ENCODE measurements around the gene ZNF692. TPM values are rescaled to one million over a fixed set of nuclear protein-coding genes. Genes with fewer than 3 reads are reported as not detected.

The ZNF692 gene
- total RNA-seq, 1 donor from 2014 or later, result 100 TPM

DNA sequence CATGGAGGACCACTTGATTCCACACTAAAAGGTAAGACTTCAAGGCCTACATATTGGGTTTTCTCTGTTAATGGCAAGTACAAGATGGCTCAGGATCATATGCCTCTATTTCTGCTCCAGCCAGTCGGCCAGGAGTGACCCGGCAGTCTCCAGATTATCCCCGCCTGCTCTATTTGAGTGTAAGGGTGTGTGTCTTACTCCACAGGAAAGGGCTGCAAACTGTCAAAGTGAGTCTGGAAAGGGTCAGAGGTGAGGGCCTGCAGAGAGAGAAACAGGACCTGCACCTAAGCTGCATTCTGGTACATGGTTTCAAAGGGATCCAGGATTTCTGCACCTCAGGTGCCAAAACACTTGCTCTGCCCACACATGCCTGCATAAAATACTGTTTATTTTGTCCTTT lies 9.2 kb downstream of the ZNF692 start:
- H3K4me1 Mint-ChIP-seq, result peaks cover 9% of the 10 kb centered on the region
- peak overlapping the region; percentile 26 for H3K27ac Mint-ChIP-seq
- H3K36me3 Mint-ChIP-seq (ENCODE audit: low read depth), result peaks cover 35% of the 10 kb centered on the region
- H3K9me3 Mint-ChIP-seq, result no peaks in the 10 kb centered on the region
- intact Hi-C loops (cut with micrococcal nuclease), result no loop called here
- no peak for DNase-seq
- no peak overlapping the region for H3K4me3 Mint-ChIP-seq
- H3K27me3 Mint-ChIP-seq, result no peaks in the 10 kb centered on the region

DNA sequence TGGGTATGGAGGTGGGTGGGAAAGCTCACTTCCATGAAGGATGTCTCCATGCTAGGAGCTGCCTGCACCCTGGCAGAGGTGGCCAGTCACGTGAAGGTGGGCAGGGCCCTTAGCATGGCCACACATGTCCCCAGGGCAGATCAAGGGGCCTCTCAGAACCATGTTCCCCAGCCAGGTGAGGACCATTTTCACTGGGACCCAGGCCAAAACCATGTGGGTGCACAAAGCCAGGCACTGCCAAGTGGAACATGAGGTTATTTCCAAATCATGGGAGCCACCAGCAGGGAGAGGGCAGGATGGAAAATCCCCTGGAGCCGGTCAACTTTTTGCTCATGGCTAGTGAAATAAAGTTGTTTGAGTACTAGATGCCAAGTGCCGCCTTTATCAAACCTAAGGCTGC lies 9.7 kb downstream of the ZNF692 start:
- intact Hi-C loops (cut with micrococcal nuclease), result no loop called here
- Mint-ChIP-seq H3K4me1 (peaks cover 4% of the 10 kb centered on the region), H3K9me3 (no peaks in the 10 kb centered on the region), H3K27ac (peak overlapping the region; percentile 47), H3K4me3 (no peak overlapping the region), H3K27me3 (no peaks in the 10 kb centered on the region), H3K36me3 (ENCODE audit: low read depth) (peaks cover 33% of the 10 kb centered on the region)
- no peak for DNase-seq

DNA sequence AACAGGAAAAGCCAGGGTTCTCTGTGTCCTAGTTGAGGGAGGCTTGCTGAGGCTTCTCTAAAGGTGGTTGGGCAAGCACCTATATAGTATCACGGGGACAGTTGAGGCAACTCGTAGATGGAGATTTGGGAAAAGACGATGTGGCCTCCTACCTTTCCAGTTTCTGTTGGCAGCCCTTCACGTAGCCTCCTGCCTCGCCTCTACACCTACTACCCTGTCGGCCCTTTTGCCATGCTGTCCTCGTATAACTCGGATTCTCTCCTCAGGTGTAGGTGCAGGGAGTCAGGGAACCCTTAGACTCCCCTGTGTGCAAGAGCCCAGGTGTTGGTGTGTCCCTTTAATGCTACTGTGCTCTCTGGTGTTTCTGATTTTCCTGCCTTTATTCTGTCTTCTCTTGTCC lies 10.3 kb downstream of the ZNF692 start:
- Mint-ChIP-seq H3K4me3 (no peak overlapping the region), H3K27ac (no peak overlapping the region), H3K36me3 (ENCODE audit: low read depth) (peaks cover 31% of the 10 kb centered on the region), H3K4me1 (no peaks in the 10 kb centered on the region), H3K9me3 (no peaks in the 10 kb centered on the region), H3K27me3 (no peaks in the 10 kb centered on the region)
- DNase-seq, result no peak
- intact Hi-C loops (cut with micrococcal nuclease), result no loop called here

DNA sequence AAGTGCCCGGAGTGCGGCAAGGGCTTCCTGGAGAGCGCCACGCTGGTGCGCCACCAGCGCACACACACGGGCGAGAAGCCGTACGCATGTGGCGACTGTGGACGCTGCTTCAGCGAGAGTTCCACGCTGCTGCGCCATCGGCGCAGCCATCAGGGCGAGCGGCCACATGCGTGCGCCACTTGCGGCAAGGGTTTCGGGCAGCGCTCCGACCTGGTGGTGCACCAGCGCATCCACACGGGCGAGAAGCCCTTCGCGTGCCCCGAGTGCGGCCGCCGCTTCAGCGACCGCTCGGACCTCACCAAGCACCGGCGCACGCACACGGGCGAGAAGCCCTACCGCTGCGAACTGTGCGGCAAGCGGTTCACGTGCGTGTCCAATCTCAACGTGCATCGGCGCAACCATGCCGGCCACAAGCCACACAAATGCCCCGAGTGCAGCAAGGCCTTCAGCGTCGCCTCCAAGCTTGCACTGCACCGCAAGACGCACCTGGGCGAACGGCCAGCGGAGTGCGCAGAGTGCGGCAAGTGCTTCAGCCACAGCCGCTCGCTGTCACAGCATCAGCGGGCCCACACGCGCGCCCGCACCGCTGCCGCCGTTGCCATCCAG lies 10.8 kb downstream of the ZNF692 start:
- Mint-ChIP-seq H3K9me3 (no peaks in the 10 kb centered on the region), H3K27me3 (no peaks in the 10 kb centered on the region), H3K4me3 (no peak overlapping the region), H3K27ac (no peak overlapping the region), H3K4me1 (peaks cover under 1% of the 10 kb centered on the region), H3K36me3 (ENCODE audit: low read depth) (peaks cover 31% of the 10 kb centered on the region)
- DNase-seq, result no peak
- intact Hi-C loops (cut with micrococcal nuclease), result no loop called here

DNA sequence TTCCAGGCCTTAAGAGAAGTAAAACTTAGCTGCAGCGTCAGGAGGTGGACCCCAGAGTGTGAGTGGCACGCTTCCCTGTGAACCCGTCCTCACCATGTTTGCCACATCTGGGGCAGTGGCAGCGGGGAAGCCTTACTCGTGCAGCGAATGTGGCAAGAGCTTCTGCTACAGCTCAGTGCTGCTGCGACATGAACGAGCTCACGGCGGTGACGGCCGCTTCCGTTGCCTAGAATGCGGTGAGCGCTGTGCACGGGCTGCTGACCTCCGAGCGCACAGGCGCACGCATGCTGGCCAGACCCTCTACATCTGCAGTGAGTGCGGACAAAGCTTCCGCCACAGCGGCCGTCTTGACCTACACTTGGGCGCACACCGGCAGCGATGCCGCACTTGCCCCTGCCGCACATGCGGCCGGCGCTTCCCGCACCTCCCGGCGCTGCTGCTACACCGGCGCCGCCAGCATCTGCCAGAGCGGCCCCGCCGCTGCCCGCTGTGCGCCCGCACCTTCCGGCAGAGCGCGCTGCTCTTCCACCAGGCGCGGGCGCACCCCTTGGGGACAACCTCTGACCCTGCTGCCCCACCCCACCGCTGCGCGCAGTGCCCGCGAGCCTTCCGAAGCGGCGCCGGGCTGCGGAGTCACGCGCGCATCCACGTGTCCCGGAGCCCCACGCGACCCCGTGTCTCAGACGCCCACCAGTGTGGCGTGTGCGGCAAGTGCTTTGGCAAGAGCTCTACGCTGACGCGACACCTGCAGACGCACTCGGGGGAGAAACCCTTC lies 11.5 kb downstream of the ZNF692 start:
- no peak overlapping the region for H3K27ac Mint-ChIP-seq
- H3K36me3 Mint-ChIP-seq (ENCODE audit: low read depth), result peaks cover 31% of the 10 kb centered on the region
- H3K9me3 Mint-ChIP-seq, result no peaks in the 10 kb centered on the region
- DNase-seq, result no peak
- H3K27me3 Mint-ChIP-seq, result no peaks in the 10 kb centered on the region
- intact Hi-C loops (cut with micrococcal nuclease), result no loop called here
- H3K4me3 Mint-ChIP-seq, result no peak overlapping the region
- H3K4me1 Mint-ChIP-seq, result peaks cover 4% of the 10 kb centered on the region

- H3K4me3 Mint-ChIP-seq, result no peak overlapping the region
- no peaks in the 10 kb centered on the region for H3K9me3 Mint-ChIP-seq
- intact Hi-C loops (cut with micrococcal nuclease), result no loop called here
- peaks cover 25% of the 10 kb centered on the region for H3K36me3 Mint-ChIP-seq (ENCODE audit: low read depth)
- no peaks in the 10 kb centered on the region for H3K27me3 Mint-ChIP-seq
- H3K4me1 Mint-ChIP-seq, result peaks cover 23% of the 10 kb centered on the region
- H3K27ac Mint-ChIP-seq, result no peak overlapping the region
- no peak for DNase-seq
These were observed 14.4 kb downstream of the ZNF692 start for GRCh38 chr1:248844526-248844925.

GRCh38 chr1:248843687-248844086 lies 15.2 kb downstream of the ZNF692 start:
- Mint-ChIP-seq H3K36me3 (ENCODE audit: low read depth) (peaks cover 22% of the 10 kb centered on the region), H3K27me3 (no peaks in the 10 kb centered on the region), H3K4me3 (no peak overlapping the region), H3K4me1 (peaks cover 29% of the 10 kb centered on the region), H3K9me3 (no peaks in the 10 kb centered on the region), H3K27ac (no peak overlapping the region)
- intact Hi-C loops (cut with micrococcal nuclease), result no loop called here
- DNase-seq, result no peak

DNA sequence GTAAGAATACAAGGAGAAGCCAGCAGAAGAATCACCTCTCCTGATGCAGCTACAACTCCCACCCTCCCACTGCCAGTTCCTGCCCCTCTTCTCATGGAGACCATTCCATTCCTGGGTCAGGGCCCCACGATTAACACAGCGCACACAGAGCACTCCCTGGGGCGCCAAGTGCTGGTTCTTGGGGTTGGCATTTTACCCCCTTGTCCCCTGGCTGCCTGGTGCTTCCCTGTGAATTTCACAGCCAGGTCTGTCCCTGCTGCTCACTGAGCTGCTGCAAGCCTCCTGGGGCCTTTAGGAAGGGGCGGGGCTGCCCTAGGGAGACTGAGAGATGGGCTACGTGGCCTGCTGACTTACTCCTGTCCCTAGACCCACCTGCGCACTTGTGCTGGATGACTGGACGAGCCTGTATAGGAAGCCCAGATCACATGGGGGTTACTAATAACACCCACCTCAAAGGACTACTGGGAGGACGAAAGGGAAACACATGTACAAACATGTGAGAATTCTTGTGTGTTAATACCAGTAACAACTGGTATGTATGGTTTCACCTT lies 16.0 kb downstream of the ZNF692 start:
- Mint-ChIP-seq H3K4me3 (no peak overlapping the region), H3K27me3 (no peaks in the 10 kb centered on the region), H3K4me1 (peaks cover 29% of the 10 kb centered on the region), H3K9me3 (no peaks in the 10 kb centered on the region), H3K36me3 (ENCODE audit: low read depth) (peaks cover 19% of the 10 kb centered on the region), H3K27ac (no peak overlapping the region)
- intact Hi-C loops (cut with micrococcal nuclease), result no loop called here
- no peak for DNase-seq

DNA sequence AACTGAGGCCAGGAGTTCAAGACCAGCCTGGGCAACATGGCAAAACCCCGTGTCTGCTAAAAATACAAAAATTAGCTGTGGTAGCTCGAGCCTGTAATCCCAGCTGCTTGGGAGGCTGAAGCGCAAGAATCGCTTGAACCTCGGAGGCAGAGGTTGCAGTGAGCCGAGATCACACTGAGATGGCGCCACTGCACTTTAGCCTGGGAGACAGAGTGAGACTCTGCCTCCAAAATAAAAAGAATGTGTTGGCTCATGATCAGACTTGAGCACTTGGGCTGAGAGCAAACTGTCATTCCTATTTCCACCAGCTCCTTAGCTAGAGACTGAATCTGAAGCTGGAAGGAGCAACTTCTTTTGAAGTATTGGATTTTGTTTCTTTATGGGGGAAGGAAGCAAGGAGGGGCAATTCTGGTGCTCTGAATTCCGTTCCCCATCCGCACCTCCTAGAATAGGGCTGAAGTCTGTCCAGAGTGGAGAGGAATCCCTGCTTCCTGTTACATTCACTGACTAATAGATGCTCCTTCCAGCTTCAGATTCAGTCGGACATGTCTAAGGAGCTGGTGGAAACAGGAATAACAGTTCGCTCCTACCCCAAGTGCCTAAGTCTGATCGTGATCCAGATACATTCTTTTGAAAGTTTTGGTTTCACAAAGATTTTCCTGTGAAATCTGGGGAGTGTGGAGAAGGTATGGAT lies 17.0 kb downstream of the ZNF692 start:
- H3K4me3 Mint-ChIP-seq, result no peak overlapping the region
- no peaks in the 10 kb centered on the region for H3K9me3 Mint-ChIP-seq
- H3K36me3 Mint-ChIP-seq (ENCODE audit: low read depth), result peaks cover 17% of the 10 kb centered on the region
- no peaks in the 10 kb centered on the region for H3K27me3 Mint-ChIP-seq
- H3K4me1 Mint-ChIP-seq, result peaks cover 29% of the 10 kb centered on the region
- peak overlapping the region; percentile 0 for H3K27ac Mint-ChIP-seq
- peak; percentile 82 for DNase-seq
- intact Hi-C loops (cut with micrococcal nuclease), result no loop called here

DNA sequence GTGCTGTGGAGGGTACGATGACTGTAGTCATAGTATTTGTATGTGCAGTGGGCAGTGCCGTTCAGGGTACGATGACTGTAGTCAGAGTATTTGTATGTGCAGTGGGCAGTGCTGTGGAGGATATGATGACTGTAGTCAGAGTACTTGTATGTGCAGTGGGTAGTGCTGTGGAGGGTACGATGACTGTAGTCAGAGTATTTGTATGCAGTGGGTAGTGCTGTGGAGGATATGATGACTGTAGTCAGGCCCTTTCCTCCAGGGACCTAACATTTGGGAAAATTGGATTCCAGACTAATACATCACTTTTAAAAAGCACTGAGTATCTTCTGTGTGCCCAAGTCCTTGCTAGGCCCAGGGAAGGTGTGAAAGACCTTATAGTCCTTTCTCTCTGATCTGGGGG lies 17.9 kb downstream of the ZNF692 start:
- peak overlapping the region; percentile 55 for H3K4me3 Mint-ChIP-seq

GRCh38 chr1:248839168-248839555 lies 19.7 kb downstream of the ZNF692 start:
- no peak for DNase-seq
- no peak overlapping the region for H3K27ac Mint-ChIP-seq
- intact Hi-C loops (cut with micrococcal nuclease), result no loop called here
- H3K9me3 Mint-ChIP-seq, result no peaks in the 10 kb centered on the region
- peaks cover 29% of the 10 kb centered on the region for H3K4me1 Mint-ChIP-seq
- H3K4me3 Mint-ChIP-seq, result no peak overlapping the region
- no peaks in the 10 kb centered on the region for H3K27me3 Mint-ChIP-seq
- H3K36me3 Mint-ChIP-seq (ENCODE audit: low read depth), result peaks cover 4% of the 10 kb centered on the region

More for the DNA sequence above, 17.9 kb downstream of the ZNF692 start:
- H3K9me3 Mint-ChIP-seq, result no peaks in the 10 kb centered on the region
- H3K4me1 Mint-ChIP-seq, result peaks cover 29% of the 10 kb centered on the region
- H3K27me3 Mint-ChIP-seq, result no peaks in the 10 kb centered on the region
- peaks cover 14% of the 10 kb centered on the region for H3K36me3 Mint-ChIP-seq (ENCODE audit: low read depth)
- intact Hi-C loops (cut with micrococcal nuclease), result no loop called here
- no peak for DNase-seq
- H3K27ac Mint-ChIP-seq, result peak overlapping the region; percentile 49

GRCh38 chr1:248838357-248839167 lies 20.3 kb downstream of the ZNF692 start:
- intact Hi-C loops (cut with micrococcal nuclease), result loop anchor here (1.0 kb wide), 4 partner anchors 12 to 68 kb away; partner anchors contain the start of gene PGBD2
- H3K27me3 Mint-ChIP-seq, result no peaks in the 10 kb centered on the region
- no peak overlapping the region for H3K4me3 Mint-ChIP-seq
- peak; percentile 96 for DNase-seq
- H3K4me1 Mint-ChIP-seq, result peaks cover 29% of the 10 kb centered on the region
- no peaks in the 10 kb centered on the region for H3K9me3 Mint-ChIP-seq
- H3K27ac Mint-ChIP-seq, result no peak overlapping the region
- peaks cover 2% of the 10 kb centered on the region for H3K36me3 Mint-ChIP-seq (ENCODE audit: low read depth)

- Mint-ChIP-seq H3K4me3 (no peak within 1 kb of the TSS), H3K27me3 (peaks cover 2% of the 10 kb centered on the region), H3K4me1 (peaks cover 28% of the 10 kb centered on the region), H3K27ac (no peak within 1 kb of the TSS), H3K36me3 (ENCODE audit: low read depth) (peaks cover 2% of the 10 kb centered on the region), H3K9me3 (no peaks in the 10 kb centered on the region)
- intact Hi-C loops (cut with micrococcal nuclease), result loop anchor here (1.0 kb wide), 4 partner anchors 12 to 68 kb away; partner anchors contain the start of gene PGBD2
- DNase-seq, result peak; percentile 99
These were observed 21.0 kb downstream of the ZNF692 start, which contains the start of gene ZNF672 for GRCh38 chr1:248837781-248838356. Gene ZNF672, plus strand, starts transcription at chr1:248838224. Its CDS starts 9,051 bp downstream, at chr1:248847275.

All from activated CD4-positive, alpha-beta T cell treated with anti-CD3 and anti-CD28 coated beads, Interleukin-2, amount 10 ng/mL, durations not matched to agents 24 days and 14 days (primary cell).